Endothelial cell of umbilical vein (primary cell): ENCODE measurements around the gene MTMR6. TPM values are rescaled to one million over a fixed set of nuclear protein-coding genes. Genes with fewer than 3 reads are reported as not detected.

Experiments
- BruUV-seq: library from RNA; stranded (reverse); fragments of 400-500 nt; replicated peaks from 2 replicates; lab custom pipeline; 2021; lab: Mats Ljungman, UMichigan
- CTCF ChIA-PET: fragments of 300-600, 350-600 bp; sonication (Branson Sonifier 250); formaldehyde crosslinking; loops from one replicate; lab custom pipeline; 2021; ENCODE audit warnings: antibody characterized with exemption, inconsistent platforms; lab: Charles Lee
- POLR2A ChIA-PET: fragments of 300-600, 350-600 bp; sonication (Branson Sonifier 250); formaldehyde crosslinking; loops from one replicate; lab custom pipeline; 2021; ENCODE audit warnings: antibody characterized with exemption, inconsistent platforms; lab: Charles Lee
- DNase-seq: peaks from one replicate; pipeline ENCODE4 v3.0.0-alpha.2; 2011; ENCODE audit warnings: low read depth, low spot score
- FAIRE-seq: peaks from 2 replicates; lab custom pipeline; 2011; peaks lifted over from hg19 to GRCh38; lab: Jason Lieb, UNC
- H2AFZ ChIP-seq: 2 replicates; pipeline ENCODE4 v1.6.0; 2012; ENCODE audit warnings: low read depth, low read length, control low read depth, inconsistent platforms
- H3K27ac ChIP-seq: 2 replicates; pipeline ENCODE4 v1.5.1; 2011; ENCODE audit warnings: low read depth, mild to moderate bottlenecking, control low read depth, low read length, moderate library complexity; ENCODE audit not compliant: insufficient read depth
- H3K27me3 ChIP-seq, 2 experiments: 2 replicates each; pipeline versions ENCODE4 v1.6.0 to v1.6.1; 2011; ENCODE audit warnings: low read length in 2 of 2, mixed read lengths in 1 of 2; ENCODE audit not compliant: control insufficient read depth in 2 of 2, insufficient read depth in 2 of 2
- H3K36me3 ChIP-seq, 2 experiments: 2 replicates in 1 of 2; 3 replicates in 1 of 2; pipeline ENCODE4 v1.5.1; 2011; ENCODE audit warnings: low read length in 2 of 2, mild to moderate bottlenecking in 1 of 2, moderate library complexity in 1 of 2; ENCODE audit not compliant: control insufficient read depth in 2 of 2, insufficient read depth in 2 of 2; ENCODE audit errors: extremely low read depth in 1 of 2
- H3K4me1 ChIP-seq: 3 replicates; pipeline ENCODE4 v1.5.1; 2011; ENCODE audit warnings: mild to moderate bottlenecking, low read length; ENCODE audit not compliant: control insufficient read depth, insufficient read depth; ENCODE audit errors: extremely low read depth
- H3K4me2 ChIP-seq: 2 replicates; pipeline ENCODE4 v1.6.1; 2011; ENCODE audit warnings: low read length, control low read depth, mixed read lengths; ENCODE audit not compliant: insufficient read depth
- H3K4me3 ChIP-seq, 3 experiments: fragments of 200-600 bp in 1 of 3; sonication (generic), shearing (Covaris generic) in 1 of 3; replicated peaks in 1 of 3; 2 replicates each; pipeline ENCODE4 v1.5.1; 2011 to 2016; ENCODE audit warnings: control low read depth in 3 of 3, low read length in 3 of 3, mild to moderate bottlenecking in 2 of 3, inconsistent platforms in 1 of 3, low read depth in 1 of 3, moderate library complexity in 1 of 3; ENCODE audit not compliant: insufficient read depth in 1 of 3
- H3K79me2 ChIP-seq: 2 replicates; pipeline ENCODE4 v1.6.0; 2012; ENCODE audit warnings: low read length, inconsistent platforms; ENCODE audit not compliant: control insufficient read depth, insufficient read depth
- H3K9ac ChIP-seq: replicated peaks from 2 replicates; pipeline ENCODE3; 2011; ENCODE audit warnings: low read length, control low read depth; ENCODE audit not compliant: insufficient read depth; ENCODE audit errors: extremely low read depth
- H3K9me1 ChIP-seq: replicated peaks from 3 replicates; pipeline ENCODE4 v1.6.0; 2011; ENCODE audit warnings: mild to moderate bottlenecking, low read length; ENCODE audit not compliant: control insufficient read depth, insufficient read depth; ENCODE audit errors: extremely low read depth
- H3K9me3 ChIP-seq: replicated peaks from 2 replicates; pipeline ENCODE4 v1.5.1; 2012; ENCODE audit warnings: low read length, inconsistent platforms; ENCODE audit not compliant: control insufficient read depth, insufficient read depth
- H4K20me1 ChIP-seq: replicated peaks from 2 replicates; pipeline ENCODE3; 2011; ENCODE audit warnings: mild to moderate bottlenecking, low read length; ENCODE audit not compliant: control insufficient read depth, insufficient read depth; ENCODE audit errors: extremely low read depth
- EZH2 ChIP-seq: IDR thresholded peaks from 2 replicates; pipeline ENCODE4 v1.6.1; 2012; ENCODE audit warnings: borderline replicate concordance, low read depth, mild to moderate bottlenecking, moderate library complexity, low read length, inconsistent platforms; ENCODE audit not compliant: severe bottlenecking
- FOS ChIP-seq: IDR thresholded peaks from 2 replicates; pipeline ENCODE4 v1.6.1; 2011; ENCODE audit warnings: mild to moderate bottlenecking, low read length, moderate library complexity, borderline replicate concordance; ENCODE audit not compliant: insufficient read depth
- GATA2 ChIP-seq: IDR thresholded peaks from 2 replicates; pipeline ENCODE4 v1.7.0; 2011; ENCODE audit warnings: low read depth, mild to moderate bottlenecking, moderate library complexity, mixed read lengths, low read length; ENCODE audit not compliant: insufficient read length, insufficient read depth
- JUN ChIP-seq: IDR thresholded peaks from 2 replicates; pipeline ENCODE4 v1.6.1; 2011; ENCODE audit warnings: borderline replicate concordance, low read depth; ENCODE audit not compliant: insufficient read length, insufficient read depth
- MYC ChIP-seq: IDR thresholded peaks from one replicate; pipeline ENCODE4 v1.6.1; 2011; ENCODE audit warnings: mild to moderate bottlenecking, low read depth, low read length
- POLR2A ChIP-seq: IDR thresholded peaks from 2 replicates; pipeline ENCODE4 v1.6.1; 2012; ENCODE audit warnings: low read depth, mild to moderate bottlenecking, control low read depth, low read length
- POLR2AphosphoS5 ChIP-seq: IDR thresholded peaks from 2 replicates; pipeline ENCODE4 v1.6.1; 2012; ENCODE audit warnings: low read depth, mild to moderate bottlenecking, control low read depth, low read length, moderate library complexity; ENCODE audit not compliant: insufficient read depth
- dilution Hi-C: fragments of 300-500 bp; cut with MboI; formaldehyde crosslinking; loops from one replicate; pipeline ENCODE4 v1.15.0; 2019; ENCODE audit warnings: low sequenced_read_pairs; ENCODE audit not compliant: extremely low pct_ligation_motif_present
- intact Hi-C: fragments of 100-400 bp; cut with micrococcal nuclease; formaldehyde crosslinking; loops from one replicate; pipeline ENCODE4 v1.10.0; 2022
- polyA plus RNA-seq, 4 experiments: library from polyadenylated mRNA; depleted of rRNA in 3 of 4; stranded (reverse) in 3 of 4; unstranded in 1 of 4; fragments of >200 nt; gene quantifications; 2 replicates each; pipeline versions ENCODE4 v1.2.1 to v1.2.3, GENCODE V29; 2011 to 2012; ENCODE audit warnings: missing spikeins in 1 of 4
- total RNA-seq: library from RNA; stranded (reverse); gene quantifications from 2 replicates; pipeline ENCODE4 v1.2.3, GENCODE V29; 2021

Gene MTMR6
- total and polyA plus RNA-seq, 2 donors (not counting 3 experiments of a cell fraction or from before 2014, with no cell fraction given), result 10.2 to 20.9 TPM

GRCh38 chr13:25262261-25262660, 25.0 kb downstream of the MTMR6 start:
- Histone ChIP-seq H3K79me2 (no peaks in the 10 kb centered on the region), H3K4me1 (no peaks in the 10 kb centered on the region), H3K4me2 (no peak overlapping the region), H3K9me3 (no peaks in the 10 kb centered on the region), H3K9ac (no peak overlapping the region), H3K36me3 (peaks cover 7 to 15% of the 10 kb centered on the region in 2 experiments), H3K4me3 (no peak overlapping the region), H2AFZ (no peak overlapping the region), H3K27ac (no peak overlapping the region), H3K9me1 (no peaks in the 10 kb centered on the region), H4K20me1 (no peaks in the 10 kb centered on the region), H3K27me3 (no peaks in the 10 kb centered on the region)
- dilution Hi-C loops, result no loop called here
- CTCF ChIA-PET, result no interaction called here
- BruUV-seq, result no TSS peak
- intact Hi-C loops, result no loop called here
- DNase-seq, result no peak
- no peak for FAIRE-seq
- TF ChIP-seq EZH2 (no peak), POLR2A (no peak)
- POLR2A ChIA-PET, result no interaction called here

GRCh38 chr13:25253702-25254101, 33.6 kb downstream of the MTMR6 start:
- Histone ChIP-seq H3K4me2 (no peak overlapping the region), H3K36me3 (peaks cover 2 to 44% of the 10 kb centered on the region in 2 experiments), H3K9me3 (no peaks in the 10 kb centered on the region), H2AFZ (no peak overlapping the region), H3K9ac (peak overlapping the region; percentile 9), H3K27ac (no peak overlapping the region), H3K9me1 (no peaks in the 10 kb centered on the region), H3K27me3 (no peaks in the 10 kb centered on the region), H3K4me3 (no peak overlapping the region), H4K20me1 (no peaks in the 10 kb centered on the region), H3K4me1 (peaks cover 3% of the 10 kb centered on the region), H3K79me2 (no peaks in the 10 kb centered on the region)
- FAIRE-seq (no peak), DNase-seq (peak; percentile 16)
- ChIA-PET CTCF (no interaction called here), POLR2A (interaction anchor here (0.6 kb wide), 1 partner anchor 48 kb away, joined by 9 read pairs; no protein-coding TSS in a partner anchor)
- TF ChIP-seq POLR2AphosphoS5 (no peak), FOS (no peak), GATA2 (no peak), MYC (no peak), JUN (no peak)
- intact Hi-C loops, result no loop called here
- no TSS peak for BruUV-seq
- dilution Hi-C loops, result no loop called here
